ENCODE results near the gene DENND5B. TPM values are rescaled to one million over a fixed set of nuclear protein-coding genes. Genes with fewer than 3 reads are reported as not detected.

Gene DENND5B
- total RNA-seq, 1 experiment from 2014 or later = 13.8 TPM

- peak; percentile 16; the same call in 1 of the 2 replicates for TF ChIP-seq HMGXB4 (CRISPR knock-in tag; IDR thresholded peaks at IDR 0.05)
- TF ChIP-seq USF1 (CRISPR knock-in tag; IDR thresholded peaks at IDR 0.05) = peak; percentile 54; the same call in 1 of the 2 replicates
- no peak for TF ChIP-seq CBFB (CRISPR knock-in tag; IDR thresholded peaks at IDR 0.05; ENCODE audit: low read depth)
- TF ChIP-seq NR1H2 (CRISPR knock-in tag; IDR thresholded peaks at IDR 0.05) = no peak
- no peak for TF ChIP-seq ZNF671 (CRISPR knock-in tag; IDR thresholded peaks at IDR 0.05)
These were observed 863 bp downstream of the DENND5B start (continued) for GRCh38 chr12:31589904-31590641.

- TF ChIP-seq ZNF138 (CRISPR knock-in tag; conservative IDR thresholded peaks at IDR 0.05) (no peak), FOXP4 (CRISPR knock-in tag; IDR thresholded peaks at IDR 0.05) (no peak), IRF1 (CRISPR knock-in tag; IDR thresholded peaks at IDR 0.05) (no peak), TCF7 (CRISPR knock-in tag; IDR thresholded peaks at IDR 0.05; ENCODE audit: low read depth) (no peak)
- H3K4me1 Mint-ChIP-seq = peaks cover 36% of the 10 kb centered on the region
- peak overlapping the region; percentile 10; the same call in 1 of the 2 replicates for H3K27ac Mint-ChIP-seq
- H3K4me3 Mint-ChIP-seq = peak overlapping the region; percentile 82
- ChIA-PET CTCF (no interaction called here), POLR2A (interaction anchor here (1.7 kb wide), 1 partner anchor 263 kb away, joined by 6 read pairs; no protein-coding TSS in a partner anchor)
- H3K9me3 Mint-ChIP-seq = no peaks in the 10 kb centered on the region
- ATAC-seq = no peak; the same call in 1 of the 2 replicates
- DNase-seq (ENCODE audit: low spot score) = peak; percentile 71
- H3K36me3 Mint-ChIP-seq = no peaks in the 10 kb centered on the region
- peaks cover 28% of the 10 kb centered on the region for H3K27me3 Mint-ChIP-seq (ENCODE audit: low read depth)
These were observed 1.4 kb downstream of the DENND5B start for GRCh38 chr12:31589598-31589903.

- peaks cover 36% of the 10 kb centered on the region for H3K4me1 Mint-ChIP-seq
- ChIA-PET CTCF (no interaction called here), POLR2A (no interaction called here)
- ATAC-seq = no peak
- no peaks in the 10 kb centered on the region for H3K36me3 Mint-ChIP-seq
- peaks cover 28% of the 10 kb centered on the region for H3K27me3 Mint-ChIP-seq (ENCODE audit: low read depth)
- no peak for DNase-seq (ENCODE audit: low spot score)
- H3K27ac Mint-ChIP-seq = no peak overlapping the region
- no peaks in the 10 kb centered on the region for H3K9me3 Mint-ChIP-seq
- peak overlapping the region; percentile 82 for H3K4me3 Mint-ChIP-seq
- TF ChIP-seq RELA (CRISPR knock-in tag; IDR thresholded peaks at IDR 0.05; ENCODE audit: borderline replicate concordance) (no peak), RORB (CRISPR knock-in tag; IDR thresholded peaks at IDR 0.05) (no peak), ZMAT4 (CRISPR knock-in tag; IDR thresholded peaks at IDR 0.05) (no peak), PRRX2 (CRISPR knock-in tag; IDR thresholded peaks at IDR 0.05) (no peak), AFF4 (CRISPR knock-in tag; IDR thresholded peaks at IDR 0.05; ENCODE audit: borderline replicate concordance) (no peak), TCF7 (CRISPR knock-in tag; IDR thresholded peaks at IDR 0.05; ENCODE audit: low read depth) (no peak), ZBTB43 (CRISPR knock-in tag; IDR thresholded peaks at IDR 0.05) (no peak), ZNF423 (CRISPR knock-in tag; IDR thresholded peaks at IDR 0.05) (no peak), E2F4 (CRISPR knock-in tag; IDR thresholded peaks at IDR 0.05; ENCODE audit: borderline replicate concordance, low read depth) (no peak), TP53 (CRISPR knock-in tag; IDR thresholded peaks at IDR 0.05) (no peak), ESRRA (CRISPR knock-in tag; IDR thresholded peaks at IDR 0.05; ENCODE audit: borderline replicate concordance) (no peak), MLX (CRISPR knock-in tag; IDR thresholded peaks at IDR 0.05) (no peak)
These were observed 2.0 kb downstream of the DENND5B start for GRCh38 chr12:31588976-31589375.
